GM12873 (cell line): ENCODE measurements around the gene SPATS2L.

ENCODE experiments used
- TF ChIP-seq, protein P1 (sequence below): IDR thresholded peaks from 2 replicates; pipeline ENCODE4 v1.5.1; 2012; ENCODE audit warnings: low read depth, mild to moderate bottlenecking, moderate library complexity, low read length, control low read depth; ENCODE audit not compliant: insufficient read depth; ENCODE audit errors: missing control alignments

Gene SPATS2L

GRCh38 chr2:200305797-200306195 lies 697 bp upstream of the SPATS2L start:
- TF ChIP-seq, protein P1, sequence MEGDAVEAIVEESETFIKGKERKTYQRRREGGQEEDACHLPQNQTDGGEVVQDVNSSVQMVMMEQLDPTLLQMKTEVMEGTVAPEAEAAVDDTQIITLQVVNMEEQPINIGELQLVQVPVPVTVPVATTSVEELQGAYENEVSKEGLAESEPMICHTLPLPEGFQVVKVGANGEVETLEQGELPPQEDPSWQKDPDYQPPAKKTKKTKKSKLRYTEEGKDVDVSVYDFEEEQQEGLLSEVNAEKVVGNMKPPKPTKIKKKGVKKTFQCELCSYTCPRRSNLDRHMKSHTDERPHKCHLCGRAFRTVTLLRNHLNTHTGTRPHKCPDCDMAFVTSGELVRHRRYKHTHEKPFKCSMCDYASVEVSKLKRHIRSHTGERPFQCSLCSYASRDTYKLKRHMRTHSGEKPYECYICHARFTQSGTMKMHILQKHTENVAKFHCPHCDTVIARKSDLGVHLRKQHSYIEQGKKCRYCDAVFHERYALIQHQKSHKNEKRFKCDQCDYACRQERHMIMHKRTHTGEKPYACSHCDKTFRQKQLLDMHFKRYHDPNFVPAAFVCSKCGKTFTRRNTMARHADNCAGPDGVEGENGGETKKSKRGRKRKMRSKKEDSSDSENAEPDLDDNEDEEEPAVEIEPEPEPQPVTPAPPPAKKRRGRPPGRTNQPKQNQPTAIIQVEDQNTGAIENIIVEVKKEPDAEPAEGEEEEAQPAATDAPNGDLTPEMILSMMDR = peak; percentile 17

GRCh38 chr2:200306931-200307723 lies 634 bp downstream of the SPATS2L start:
- TF ChIP-seq, protein P1 = peak; percentile 3

- TF ChIP-seq, protein P1 = no peak
These were observed 1.4 kb downstream of the SPATS2L start for GRCh38 chr2:200307724-200308545.

DNA sequence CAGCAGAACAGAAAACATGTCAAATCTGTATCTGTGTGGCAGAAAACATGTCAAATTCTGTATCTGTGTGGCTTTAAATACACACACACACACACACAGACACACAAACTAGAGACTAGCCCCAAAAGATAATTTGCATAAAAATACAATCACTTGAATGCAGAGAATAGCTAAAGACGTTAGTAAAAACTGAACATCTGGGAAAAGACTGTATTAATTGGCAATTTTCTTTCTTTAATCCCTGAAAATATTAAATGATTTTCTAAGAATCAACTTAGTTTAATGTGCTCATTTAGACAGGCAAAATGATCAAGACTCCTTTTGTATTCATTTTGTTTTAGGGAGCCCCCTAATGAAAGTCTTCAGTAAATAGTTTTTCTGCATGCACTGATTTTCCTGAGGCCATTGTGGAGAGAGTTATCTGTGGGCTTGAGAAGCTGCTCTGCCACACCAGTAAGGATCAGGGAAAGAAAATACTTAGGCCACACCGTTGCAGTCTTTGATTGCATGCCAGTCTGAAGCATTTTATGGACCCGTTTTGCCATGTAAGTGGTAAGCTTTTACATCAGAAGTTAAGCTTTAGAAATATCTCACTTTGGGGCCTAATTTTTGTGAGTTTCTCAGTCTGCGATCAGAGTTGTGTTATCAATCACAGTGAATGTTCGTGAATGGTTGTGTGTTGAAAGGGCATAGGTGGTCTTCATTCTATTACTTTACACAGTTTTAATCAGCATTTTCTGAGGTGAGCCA lies 2.2 kb downstream of the SPATS2L start:
- TF ChIP-seq, protein P1 = no peak

DNA sequence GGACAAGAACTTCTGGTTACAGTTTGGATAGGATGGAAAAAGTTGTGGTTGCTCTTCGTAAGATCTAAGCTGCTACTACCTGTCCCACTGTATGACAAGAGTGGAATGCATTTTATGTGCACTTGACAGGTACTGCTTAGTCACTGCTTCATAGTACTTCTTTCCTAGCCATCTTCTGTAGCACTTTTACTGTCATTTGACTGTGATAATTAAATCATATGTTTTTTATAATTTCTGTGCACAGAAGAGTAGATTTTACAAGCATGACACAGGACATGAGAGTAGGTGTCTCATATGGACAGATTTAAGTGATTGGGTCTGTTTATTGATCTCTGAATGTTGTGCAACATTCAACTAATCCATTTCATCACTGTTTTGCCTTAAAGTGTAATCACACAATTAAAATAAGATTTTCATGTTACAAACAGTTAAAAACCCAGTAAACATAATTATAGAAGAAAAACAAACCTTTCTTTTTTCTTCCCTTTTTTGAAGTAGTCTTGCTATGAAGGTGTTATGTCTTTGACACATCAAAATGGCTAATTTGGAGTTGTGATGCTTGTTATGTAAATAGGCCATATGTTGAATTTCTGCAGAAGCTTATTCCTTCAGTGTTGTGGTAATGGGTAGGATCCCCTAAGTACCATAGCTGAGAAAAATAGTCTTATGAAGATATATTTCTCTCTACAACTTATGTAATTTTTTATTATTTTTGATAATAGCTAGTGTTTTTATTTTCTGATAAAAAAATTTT lies 3.0 kb downstream of the SPATS2L start:
- TF ChIP-seq, protein P1 = no peak

DNA sequence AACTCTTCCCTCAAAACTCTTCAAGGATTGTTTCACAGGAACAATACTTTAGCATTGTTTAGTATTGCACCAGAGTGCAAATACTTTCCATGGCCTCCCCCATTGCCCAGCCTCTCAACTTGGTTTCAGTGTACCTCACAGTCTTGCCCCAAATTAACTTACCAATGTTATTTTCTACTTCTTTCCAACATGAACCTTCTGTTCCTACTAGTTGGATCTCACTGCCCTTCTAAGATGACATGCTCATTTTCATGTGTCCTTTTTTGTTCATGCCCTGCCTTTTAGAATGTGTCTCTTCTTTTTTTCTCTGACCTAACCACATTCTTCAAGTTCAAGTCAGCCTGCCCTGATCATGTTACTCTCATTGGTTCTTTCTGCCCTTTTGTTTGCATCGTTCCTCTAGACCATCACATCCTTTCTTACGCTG lies 4.1 kb downstream of the SPATS2L start:
- TF ChIP-seq, protein P1 = no peak
